Stimulated activated naive CD8-positive, alpha-beta T cell treated with anti-CD3 and anti-CD28 coated beads, Interleukin-15, Interleukin-2, amounts not matched to agents 100 ng/mL and 50 ng/mL, for 24 hours (primary cell): ENCODE results near the gene IFNAR1.
"Not testable (repeated sequence)": the region's sequence is repeated elsewhere in the genome, so short reads cannot be mapped to it uniquely, and the experiment has no call there.

Source experiments
- H3K27ac Mint-ChIP-seq: one replicate; pipeline ENCODE4 v1.8.0; 2021; ENCODE audit warnings: mild to moderate bottlenecking, mixed read lengths
- H3K27me3 Mint-ChIP-seq: one replicate; pipeline ENCODE4 v1.8.0; 2021; ENCODE audit warnings: mixed read lengths
- H3K36me3 Mint-ChIP-seq: one replicate; pipeline ENCODE4 v1.8.0; 2021; ENCODE audit warnings: low read depth, mixed read lengths
- H3K4me1 Mint-ChIP-seq: one replicate; pipeline ENCODE4 v1.8.0; 2021; ENCODE audit warnings: low read depth, mixed read lengths
- H3K4me3 Mint-ChIP-seq: one replicate; pipeline ENCODE4 v1.8.0; 2021; ENCODE audit warnings: mild to moderate bottlenecking, mixed read lengths
- H3K9me3 Mint-ChIP-seq: one replicate; pipeline ENCODE4 v1.8.0; 2021; ENCODE audit warnings: mixed read lengths

The IFNAR1 gene

DNA sequence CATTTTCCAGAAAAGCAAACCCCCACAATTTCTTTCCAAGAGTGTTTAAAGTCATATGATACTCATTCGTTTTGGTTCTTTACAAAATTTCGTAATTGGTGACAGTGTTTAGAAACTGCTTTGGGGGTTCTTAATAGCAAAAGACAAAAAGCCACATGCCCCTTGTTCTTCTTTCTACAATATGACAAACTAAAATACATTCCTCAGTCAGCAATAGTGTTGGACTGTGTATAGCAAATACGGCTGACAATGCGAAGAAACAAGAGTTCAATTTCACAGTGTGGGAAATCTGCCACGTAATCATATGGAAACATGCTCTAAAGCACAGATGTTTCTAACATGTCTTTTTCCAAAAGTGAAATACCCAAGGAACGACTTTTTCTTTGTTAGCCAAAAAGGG lies 7.6 kb upstream of the IFNAR1 start:
- no peaks in the 10 kb centered on the region for H3K36me3 Mint-ChIP-seq
- H3K27me3 Mint-ChIP-seq = no peaks in the 10 kb centered on the region
- H3K4me1 Mint-ChIP-seq = no peaks in the 10 kb centered on the region
- H3K4me3 Mint-ChIP-seq = no peak overlapping the region
- no peak overlapping the region for H3K27ac Mint-ChIP-seq
- no peaks in the 10 kb centered on the region for H3K9me3 Mint-ChIP-seq

GRCh38 chr21:33317786-33318486 lies 6.8 kb upstream of the IFNAR1 start:
- H3K9me3 Mint-ChIP-seq = no peaks in the 10 kb centered on the region
- H3K27me3 Mint-ChIP-seq = no peaks in the 10 kb centered on the region
- H3K27ac Mint-ChIP-seq = no peak overlapping the region
- no peaks in the 10 kb centered on the region for H3K36me3 Mint-ChIP-seq
- H3K4me3 Mint-ChIP-seq = no peak overlapping the region
- no peaks in the 10 kb centered on the region for H3K4me1 Mint-ChIP-seq

DNA sequence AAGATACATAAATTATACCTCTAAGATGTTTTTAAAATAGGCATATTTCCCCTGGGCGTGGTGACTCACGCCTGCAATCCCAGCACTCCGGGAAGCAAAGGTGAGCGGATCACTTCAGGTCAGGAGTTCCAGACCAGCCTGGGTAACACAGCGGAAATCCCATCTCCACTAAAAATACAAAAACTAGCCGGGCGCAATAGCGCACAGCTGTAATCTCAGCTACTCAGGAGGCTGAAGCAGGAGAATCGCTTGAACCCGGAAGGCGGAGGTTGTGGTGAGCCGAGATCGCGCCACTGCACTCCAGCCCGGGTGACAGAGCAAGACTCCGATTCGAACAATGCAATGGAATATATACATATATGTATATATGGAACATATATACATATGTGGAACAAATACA lies 3.8 kb upstream of the IFNAR1 start:
- H3K4me1 Mint-ChIP-seq, H3K36me3 Mint-ChIP-seq, H3K27me3 Mint-ChIP-seq, H3K27ac Mint-ChIP-seq, H3K9me3 Mint-ChIP-seq, H3K4me3 Mint-ChIP-seq: not testable (repeated sequence)

- not testable (repeated sequence) for H3K4me3 Mint-ChIP-seq, H3K4me1 Mint-ChIP-seq
Observed at GRCh38 chr21:33323610-33324009, 1.2 kb upstream of the IFNAR1 start.

DNA sequence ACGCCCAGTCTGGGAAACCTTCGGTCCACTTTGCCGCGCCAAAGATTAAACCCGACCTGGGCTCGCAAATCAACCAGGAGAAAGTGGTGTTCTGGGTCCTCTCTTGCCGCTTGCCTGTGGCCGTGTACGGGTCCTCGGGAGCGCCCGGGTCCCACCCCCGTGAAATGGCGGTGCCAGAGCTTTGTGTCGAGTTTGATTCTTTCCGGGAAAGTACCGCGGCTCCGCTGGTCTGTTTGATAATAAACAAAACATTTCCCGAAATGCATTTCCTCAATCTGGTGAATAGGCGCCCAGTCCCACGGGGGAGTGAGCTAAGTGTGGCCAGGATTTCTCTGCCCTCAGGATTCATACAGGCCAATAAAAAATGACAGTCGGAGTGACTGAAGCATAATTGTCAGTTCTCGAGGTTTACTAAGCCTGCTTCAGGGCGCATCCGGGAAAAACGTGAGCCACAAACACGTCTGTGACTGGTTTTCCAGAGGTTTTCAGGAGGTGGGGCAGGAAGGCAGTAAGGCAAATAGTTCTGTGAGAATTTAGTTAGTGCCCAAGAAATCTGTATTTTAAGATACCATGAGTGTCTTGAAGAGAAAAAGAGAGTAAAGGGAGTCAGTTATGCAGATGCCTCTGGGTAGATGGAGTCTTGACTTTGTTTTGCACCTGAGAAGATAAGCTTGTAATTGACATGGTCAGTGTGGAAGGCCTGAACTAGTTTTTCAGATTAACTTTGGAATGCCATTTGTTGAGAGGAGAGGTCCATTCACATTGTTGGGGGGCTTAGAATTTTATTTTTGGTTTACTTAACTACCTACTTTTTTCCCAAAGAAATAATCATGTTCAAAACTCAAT lies 675 bp downstream of the IFNAR1 start:
- H3K27ac Mint-ChIP-seq = no peak overlapping the region
- no peaks in the 10 kb centered on the region for H3K9me3 Mint-ChIP-seq

More at GRCh38 chr21:33323610-33324009, 1.2 kb upstream of the IFNAR1 start:
- not testable (repeated sequence) for H3K36me3 Mint-ChIP-seq, H3K27ac Mint-ChIP-seq, H3K9me3 Mint-ChIP-seq, H3K27me3 Mint-ChIP-seq

GRCh38 chr21:33327326-33327725 lies 2.6 kb downstream of the IFNAR1 start:
- H3K36me3 Mint-ChIP-seq = peaks cover 9% of the 10 kb centered on the region
- H3K9me3 Mint-ChIP-seq = peaks cover 3% of the 10 kb centered on the region
- no peak overlapping the region for H3K4me3 Mint-ChIP-seq
- no peaks in the 10 kb centered on the region for H3K27me3 Mint-ChIP-seq
- no peak overlapping the region for H3K27ac Mint-ChIP-seq
- H3K4me1 Mint-ChIP-seq = peaks cover 26% of the 10 kb centered on the region

More for the DNA sequence above, 675 bp downstream of the IFNAR1 start:
- Mint-ChIP-seq H3K36me3 (peaks cover 5% of the 10 kb centered on the region), H3K4me1 (peaks cover 10% of the 10 kb centered on the region), H3K4me3 (no peak overlapping the region), H3K27me3 (no peaks in the 10 kb centered on the region)

- H3K4me1 Mint-ChIP-seq = peaks cover 31% of the 10 kb centered on the region
- peaks cover 15% of the 10 kb centered on the region for H3K36me3 Mint-ChIP-seq
- H3K27ac Mint-ChIP-seq = peak overlapping the region; percentile 57
- H3K27me3 Mint-ChIP-seq = no peaks in the 10 kb centered on the region
- no peak overlapping the region for H3K4me3 Mint-ChIP-seq
- peaks cover 9% of the 10 kb centered on the region for H3K9me3 Mint-ChIP-seq
Observed at GRCh38 chr21:33327792-33328433, 3.1 kb downstream of the IFNAR1 start.

DNA sequence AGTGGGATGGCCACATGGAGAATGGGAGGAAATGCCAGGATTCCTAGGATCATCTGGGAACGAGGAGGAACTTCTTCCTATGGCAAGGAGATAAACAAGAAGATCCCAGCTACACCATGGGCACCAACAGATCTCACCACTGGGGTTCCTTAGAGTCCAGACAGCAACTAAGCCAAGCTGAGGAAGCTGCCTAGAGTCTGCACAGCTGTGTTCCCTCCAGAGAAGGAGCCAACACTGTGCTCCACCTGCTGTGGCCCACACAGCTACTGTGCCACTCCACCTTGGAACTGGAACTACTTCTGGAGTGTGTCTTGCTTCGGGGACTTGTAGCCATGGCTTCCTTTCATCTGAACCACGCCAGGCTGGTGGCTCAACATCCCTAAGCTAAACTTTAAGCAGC lies 6.0 kb downstream of the IFNAR1 start:
- H3K4me1 Mint-ChIP-seq = peaks cover 50% of the 10 kb centered on the region
- H3K4me3 Mint-ChIP-seq = no peak overlapping the region
- H3K9me3 Mint-ChIP-seq = peaks cover 14% of the 10 kb centered on the region
- H3K27me3 Mint-ChIP-seq = no peaks in the 10 kb centered on the region
- peaks cover 25% of the 10 kb centered on the region for H3K36me3 Mint-ChIP-seq
- peak overlapping the region; percentile 65 for H3K27ac Mint-ChIP-seq

DNA sequence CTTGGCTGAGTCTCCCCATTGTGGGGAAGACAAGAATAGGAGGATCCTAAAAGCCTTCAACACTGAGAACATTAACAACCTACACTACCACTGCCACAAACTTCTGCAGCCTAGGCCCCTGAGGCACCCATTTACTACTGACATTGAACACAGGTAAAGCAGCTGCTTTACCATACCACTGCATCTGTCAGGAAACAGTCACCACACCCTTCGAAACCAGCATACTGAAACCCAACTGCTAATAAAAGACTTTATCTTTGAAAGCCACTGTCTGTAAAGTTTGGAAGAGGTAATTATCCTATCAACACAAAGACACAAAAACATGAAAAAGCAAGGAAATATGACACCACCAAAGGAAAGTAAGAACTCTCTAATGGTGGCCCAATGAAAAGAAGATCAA lies 7.4 kb downstream of the IFNAR1 start:
- Mint-ChIP-seq H3K36me3 (peaks cover 25% of the 10 kb centered on the region), H3K4me1 (peaks cover 50% of the 10 kb centered on the region), H3K4me3 (no peak overlapping the region), H3K27me3 (no peaks in the 10 kb centered on the region), H3K27ac (peak overlapping the region; percentile 32), H3K9me3 (peaks cover 14% of the 10 kb centered on the region)

GRCh38 chr21:33334191-33334590 lies 9.4 kb downstream of the IFNAR1 start:
- no peak overlapping the region for H3K4me3 Mint-ChIP-seq
- peaks cover 54% of the 10 kb centered on the region for H3K4me1 Mint-ChIP-seq
- peaks cover 29% of the 10 kb centered on the region for H3K36me3 Mint-ChIP-seq
- H3K27ac Mint-ChIP-seq = no peak overlapping the region
- H3K9me3 Mint-ChIP-seq = peaks cover 14% of the 10 kb centered on the region
- H3K27me3 Mint-ChIP-seq = no peaks in the 10 kb centered on the region

DNA sequence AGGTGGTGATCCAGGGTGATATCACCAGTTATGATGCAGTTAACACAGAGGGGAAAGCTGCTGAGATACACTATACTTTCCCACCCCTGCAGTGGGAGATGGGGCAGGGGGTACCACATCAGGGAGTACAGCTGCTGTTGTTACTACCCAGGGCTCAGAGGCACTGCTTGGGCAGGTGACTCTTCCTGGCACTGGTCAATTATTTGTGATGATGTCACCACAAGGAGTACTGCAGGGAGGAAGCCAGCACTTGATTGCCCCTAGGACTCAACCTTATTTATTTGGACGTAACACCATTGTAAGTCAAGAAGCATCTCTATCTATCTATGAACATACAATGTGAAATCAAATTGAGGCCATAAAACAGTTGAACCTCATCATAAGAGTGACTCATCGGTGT lies 10.1 kb downstream of the IFNAR1 start:
- Mint-ChIP-seq H3K9me3 (peaks cover 14% of the 10 kb centered on the region), H3K27me3 (no peaks in the 10 kb centered on the region), H3K4me1 (peaks cover 56% of the 10 kb centered on the region), H3K4me3 (no peak overlapping the region), H3K27ac (no peak overlapping the region), H3K36me3 (peaks cover 30% of the 10 kb centered on the region)

DNA sequence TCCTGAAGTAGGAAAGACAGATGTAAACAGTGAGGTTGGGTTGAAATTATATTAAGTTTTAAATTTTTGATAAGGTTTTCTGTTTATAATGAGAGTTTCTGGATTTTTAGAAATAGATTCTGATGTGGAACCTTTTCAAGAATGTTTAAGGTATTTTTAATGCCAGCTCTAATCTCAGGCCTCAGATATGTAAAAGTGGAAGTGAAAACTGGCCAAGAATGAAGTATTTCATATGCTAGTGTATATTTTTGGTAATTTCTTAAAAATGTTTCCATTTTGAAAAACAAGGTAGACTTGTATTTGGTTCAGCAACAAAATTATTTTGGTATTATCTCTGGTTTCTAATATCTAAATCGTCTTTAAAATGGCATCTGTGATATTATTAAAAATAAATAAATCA lies 14.4 kb downstream of the IFNAR1 start:
- Mint-ChIP-seq H3K27ac (peak overlapping the region; percentile 31), H3K4me1 (peaks cover 24% of the 10 kb centered on the region), H3K36me3 (peaks cover 36% of the 10 kb centered on the region), H3K4me3 (no peak overlapping the region), H3K9me3 (no peaks in the 10 kb centered on the region), H3K27me3 (no peaks in the 10 kb centered on the region)

GRCh38 chr21:33339918-33340317 lies 15.1 kb downstream of the IFNAR1 start:
- H3K9me3 Mint-ChIP-seq = no peaks in the 10 kb centered on the region
- H3K27ac Mint-ChIP-seq = peak overlapping the region; percentile 73
- no peak overlapping the region for H3K4me3 Mint-ChIP-seq
- H3K4me1 Mint-ChIP-seq = peaks cover 17% of the 10 kb centered on the region
- peaks cover 37% of the 10 kb centered on the region for H3K36me3 Mint-ChIP-seq
- no peaks in the 10 kb centered on the region for H3K27me3 Mint-ChIP-seq

DNA sequence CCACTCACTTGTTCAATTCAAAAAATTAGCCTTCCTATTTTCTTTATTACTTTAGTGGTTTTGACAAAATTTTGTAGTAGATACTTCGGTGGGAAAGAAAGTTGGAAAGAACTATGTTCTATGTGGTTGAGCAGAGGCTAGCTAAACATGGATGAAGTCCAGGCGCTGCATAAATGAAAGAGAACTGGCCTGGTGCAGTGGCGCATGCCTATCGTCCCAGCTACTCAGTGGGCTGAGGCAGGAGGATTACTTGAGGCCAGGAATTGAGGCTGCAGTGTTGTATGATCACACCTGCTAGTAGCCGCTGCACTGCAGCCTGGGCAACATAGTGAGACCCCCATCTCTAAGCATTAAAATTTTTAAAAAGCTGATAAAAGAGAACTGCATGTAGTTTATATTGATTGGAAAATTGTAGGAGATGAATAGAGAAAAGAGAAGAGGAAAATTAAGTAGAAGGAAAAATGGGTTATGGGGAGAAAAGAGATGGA lies 21.0 kb downstream of the IFNAR1 start:
- H3K27me3 Mint-ChIP-seq = no peaks in the 10 kb centered on the region
- no peak overlapping the region for H3K4me3 Mint-ChIP-seq
- no peaks in the 10 kb centered on the region for H3K9me3 Mint-ChIP-seq
- H3K36me3 Mint-ChIP-seq = peaks cover 56% of the 10 kb centered on the region
- H3K27ac Mint-ChIP-seq = peak overlapping the region; percentile 14
- H3K4me1 Mint-ChIP-seq = peaks cover 9% of the 10 kb centered on the region

- peaks cover 10% of the 10 kb centered on the region for H3K4me1 Mint-ChIP-seq
- H3K27ac Mint-ChIP-seq = no peak overlapping the region
Observed at GRCh38 chr21:33348706-33349105, 23.9 kb downstream of the IFNAR1 start.

More at GRCh38 chr21:33348706-33349105, 23.9 kb downstream of the IFNAR1 start:
- H3K4me3 Mint-ChIP-seq = no peak overlapping the region
- H3K27me3 Mint-ChIP-seq = no peaks in the 10 kb centered on the region
- H3K9me3 Mint-ChIP-seq = no peaks in the 10 kb centered on the region
- peaks cover 39% of the 10 kb centered on the region for H3K36me3 Mint-ChIP-seq
